Omental fat pad (tissue), 4 donors: Measurements from ENCODE around the gene DUSP2. TPM values are rescaled to one million over a fixed set of nuclear protein-coding genes. Genes with fewer than 3 reads are reported as not detected.

ENCODE experiments used
- ATAC-seq: fragments of 150-250 bp; one replicate; pipeline ENCODE4 v1.9.1; 2016; ENCODE audit warnings: mild to moderate bottlenecking, moderate library complexity; ENCODE audit not compliant: low FRiP score
- DNase-seq: peaks from one replicate; pipeline ENCODE4 v3.0.0-alpha.2; 2019; ENCODE audit warnings: low spot score
- total RNA-seq, 4 donors: library from RNA; depleted of rRNA; stranded (reverse); fragments of >200 nt; gene quantifications; one replicate each; pipeline ENCODE4 v1.1.0, GENCODE V29; 2016
- TF ChIP-seq, protein P1 (sequence below), 3 donors: fragments of 450-650 bp; IDR thresholded peaks; one replicate each; pipeline ENCODE4 v1.5.1; 2016 to 2017; ENCODE audit warnings: antibody characterized with exemption in 3 of 3, mild to moderate bottlenecking in 3 of 3, moderate library complexity in 2 of 3

Gene DUSP2
- total RNA-seq, 4 donors from 2014 or later, result 8.5 to 199 (median 18.8) TPM

DNA sequence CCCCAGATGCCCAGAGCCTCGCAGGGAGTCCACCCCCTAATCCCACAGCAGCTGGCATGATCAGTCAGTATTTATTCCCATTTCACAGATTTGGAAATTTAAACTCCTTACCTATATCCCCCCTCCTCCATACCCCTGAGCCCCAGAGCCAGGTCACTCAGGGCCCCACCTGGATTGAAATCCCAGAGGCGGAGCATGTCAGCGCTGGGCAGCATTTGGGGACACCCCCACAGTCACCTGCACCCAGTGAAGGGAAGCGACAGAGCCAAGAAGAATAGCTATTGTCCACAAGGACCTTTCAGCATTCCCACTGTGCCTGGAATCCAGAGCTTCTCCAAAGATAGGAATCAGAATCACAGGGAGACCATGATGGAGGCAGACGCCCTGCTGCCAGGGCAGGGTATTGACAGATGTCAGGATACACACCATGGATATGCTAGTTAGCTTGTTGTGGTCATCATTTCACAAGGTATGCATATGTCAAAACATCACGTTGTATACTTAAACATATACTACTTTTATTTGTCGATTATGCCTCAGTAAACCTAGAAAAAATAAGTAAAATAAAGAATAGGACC lies 6.0 kb downstream of the DUSP2 start:
- no peak for DNase-seq
- no peak for ATAC-seq
- TF ChIP-seq, protein P1, sequence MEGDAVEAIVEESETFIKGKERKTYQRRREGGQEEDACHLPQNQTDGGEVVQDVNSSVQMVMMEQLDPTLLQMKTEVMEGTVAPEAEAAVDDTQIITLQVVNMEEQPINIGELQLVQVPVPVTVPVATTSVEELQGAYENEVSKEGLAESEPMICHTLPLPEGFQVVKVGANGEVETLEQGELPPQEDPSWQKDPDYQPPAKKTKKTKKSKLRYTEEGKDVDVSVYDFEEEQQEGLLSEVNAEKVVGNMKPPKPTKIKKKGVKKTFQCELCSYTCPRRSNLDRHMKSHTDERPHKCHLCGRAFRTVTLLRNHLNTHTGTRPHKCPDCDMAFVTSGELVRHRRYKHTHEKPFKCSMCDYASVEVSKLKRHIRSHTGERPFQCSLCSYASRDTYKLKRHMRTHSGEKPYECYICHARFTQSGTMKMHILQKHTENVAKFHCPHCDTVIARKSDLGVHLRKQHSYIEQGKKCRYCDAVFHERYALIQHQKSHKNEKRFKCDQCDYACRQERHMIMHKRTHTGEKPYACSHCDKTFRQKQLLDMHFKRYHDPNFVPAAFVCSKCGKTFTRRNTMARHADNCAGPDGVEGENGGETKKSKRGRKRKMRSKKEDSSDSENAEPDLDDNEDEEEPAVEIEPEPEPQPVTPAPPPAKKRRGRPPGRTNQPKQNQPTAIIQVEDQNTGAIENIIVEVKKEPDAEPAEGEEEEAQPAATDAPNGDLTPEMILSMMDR (IDR thresholded peaks at IDR 0.05), result no peak

DNA sequence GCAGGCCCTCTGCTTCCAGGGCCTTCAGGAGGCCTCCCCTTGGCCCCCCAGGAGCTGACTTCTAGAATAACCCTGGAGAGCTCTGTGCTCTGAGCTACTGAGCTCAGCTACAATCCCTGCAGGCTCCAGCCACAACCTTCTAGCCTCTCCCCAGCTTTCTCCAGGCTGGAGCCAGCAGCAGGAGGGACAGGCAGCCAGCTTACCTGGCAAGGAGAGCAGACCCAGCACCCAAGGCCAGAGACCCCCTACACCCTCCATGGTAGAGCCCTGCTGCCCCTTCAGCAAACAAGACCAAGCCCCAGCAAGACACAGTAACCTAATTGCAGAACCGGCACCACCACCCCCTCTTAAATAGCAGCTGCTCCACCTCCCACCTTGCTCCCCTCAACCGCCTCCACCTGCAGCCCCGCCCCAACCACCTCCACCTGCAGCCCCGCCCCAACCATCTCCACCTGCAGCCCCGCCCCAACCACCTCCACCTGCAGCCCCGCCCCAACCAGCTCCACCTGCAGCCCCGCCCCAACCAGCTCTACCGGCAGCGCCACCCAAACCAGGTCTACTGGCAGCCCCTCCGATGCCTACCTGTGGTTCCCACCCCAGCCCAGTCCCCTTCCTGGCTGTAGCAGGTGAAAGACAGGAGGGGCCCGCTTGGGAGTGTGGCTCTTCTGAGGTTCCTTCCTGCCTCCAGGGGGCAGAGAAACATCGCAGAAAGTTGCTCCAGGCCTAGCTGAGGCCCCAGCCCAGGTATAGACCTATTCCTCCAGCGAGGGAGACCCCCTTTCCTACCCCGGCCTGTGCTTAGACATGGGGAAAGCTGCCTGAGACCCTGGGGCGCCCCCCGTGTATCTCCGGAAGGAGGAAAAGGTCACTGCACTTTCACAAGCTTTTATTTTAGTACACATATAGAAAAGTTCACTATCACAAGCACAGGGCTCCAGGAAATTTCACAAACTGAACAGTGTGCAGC lies 6.8 kb downstream of the DUSP2 start, which contains the start of gene ASTL:
Gene ASTL (minus strand): TSS at position 324 of the 967 bp plus-strand sequence. CDS start 66 bp downstream, at position 258.
- ATAC-seq (no peak), DNase-seq (no peak)
- TF ChIP-seq, protein P1 (IDR thresholded peaks at IDR 0.05), result no peak

DNA sequence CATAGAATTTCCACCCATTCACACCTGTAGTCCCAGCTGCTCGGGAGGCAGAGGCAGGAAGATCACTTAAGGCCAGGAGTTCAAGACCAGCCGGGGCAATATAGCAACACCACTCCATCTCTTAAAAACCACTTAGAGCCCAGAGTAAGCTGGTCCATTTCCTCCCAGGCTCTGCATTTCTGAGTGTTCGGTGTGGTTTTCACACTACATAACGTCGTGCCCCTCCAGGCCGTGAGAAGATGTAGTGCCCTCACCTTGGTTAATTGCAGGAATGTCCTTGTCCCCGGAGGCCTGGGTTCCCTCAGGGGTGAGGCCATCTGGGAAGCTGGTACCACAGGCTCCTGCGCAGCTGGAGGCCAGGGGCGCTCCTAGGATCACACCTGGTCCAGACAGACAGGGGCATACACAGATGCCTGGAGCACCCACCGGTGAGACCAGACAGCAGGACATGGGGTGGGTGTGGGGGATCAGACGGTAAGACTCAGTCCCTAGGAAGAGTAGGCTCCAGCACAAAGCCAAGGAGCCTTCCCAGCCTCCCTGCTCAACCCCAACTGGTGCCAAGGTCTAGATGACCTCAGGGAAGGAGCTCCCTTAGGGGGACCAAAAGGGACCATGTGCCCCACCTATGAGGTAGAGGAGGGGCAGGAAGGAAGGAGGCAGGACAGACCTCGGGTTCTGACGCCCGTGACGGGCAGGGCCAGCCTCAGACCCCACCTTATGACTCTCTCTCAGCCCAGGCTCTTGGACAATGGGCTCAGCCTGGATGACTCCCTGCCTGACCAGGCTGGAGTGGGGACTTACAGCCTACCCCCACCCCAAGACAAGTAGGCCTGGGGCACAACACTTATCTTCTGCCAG lies 7.7 kb downstream of the DUSP2 start:
- DNase-seq (no peak), ATAC-seq (no peak)
- TF ChIP-seq, protein P1 (IDR thresholded peaks at IDR 0.05), result no peak

DNA sequence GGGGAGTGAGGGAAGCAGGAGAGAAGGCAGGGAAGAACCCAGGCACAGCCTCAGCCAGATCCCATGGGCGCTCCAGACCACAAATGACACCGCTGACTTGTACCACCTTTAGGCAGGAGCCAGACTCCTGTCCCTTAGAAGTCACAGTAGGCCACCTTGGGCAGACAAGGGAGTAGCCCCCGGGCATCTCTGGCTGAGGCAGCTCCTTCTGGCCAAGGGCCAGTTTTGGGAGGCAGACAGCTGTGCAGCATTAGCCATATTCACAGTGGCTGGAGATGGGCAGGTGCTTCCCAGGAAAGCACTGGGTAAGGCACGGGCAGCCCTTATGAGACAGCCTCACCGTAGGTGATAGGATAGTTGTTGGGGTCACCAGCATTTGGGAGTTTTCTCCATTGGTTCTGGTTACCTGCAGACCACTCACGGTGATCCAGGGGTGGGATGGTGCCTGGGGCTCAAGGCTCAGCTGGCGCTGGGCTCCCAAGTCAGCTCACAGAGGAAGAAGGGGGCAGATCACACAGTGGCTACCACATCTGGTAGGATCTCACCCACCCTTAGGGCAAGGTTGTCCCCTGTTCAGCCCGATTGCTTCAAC lies 9.0 kb downstream of the DUSP2 start:
- TF ChIP-seq, protein P1 (IDR thresholded peaks at IDR 0.05), result no peak

DNA sequence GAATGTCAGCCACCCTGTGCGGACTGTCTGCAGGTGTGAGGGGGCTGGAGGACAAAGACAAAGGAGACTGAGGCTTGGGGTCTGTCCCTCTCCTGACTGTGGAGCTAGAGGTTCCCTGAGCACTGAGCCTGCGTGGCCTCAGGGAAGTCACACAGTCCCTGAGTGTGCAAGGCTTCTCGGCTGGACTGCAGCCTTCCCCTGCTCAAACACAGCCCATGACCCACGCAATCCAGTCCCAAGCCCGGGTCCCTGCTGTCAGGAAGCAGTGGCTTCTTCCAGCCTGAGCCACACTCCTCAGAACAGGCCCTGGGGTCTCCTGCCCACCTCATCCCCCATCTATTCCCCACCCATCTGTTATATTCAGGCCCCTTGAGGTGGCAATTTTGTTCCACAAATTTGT lies 9.6 kb downstream of the DUSP2 start:
- TF ChIP-seq, protein P1 (IDR thresholded peaks at IDR 0.05), result no peak
- DNase-seq (no peak), ATAC-seq (no peak)

More for the DNA sequence above, 9.0 kb downstream of the DUSP2 start:
- DNase-seq (no peak), ATAC-seq (no peak)

DNA sequence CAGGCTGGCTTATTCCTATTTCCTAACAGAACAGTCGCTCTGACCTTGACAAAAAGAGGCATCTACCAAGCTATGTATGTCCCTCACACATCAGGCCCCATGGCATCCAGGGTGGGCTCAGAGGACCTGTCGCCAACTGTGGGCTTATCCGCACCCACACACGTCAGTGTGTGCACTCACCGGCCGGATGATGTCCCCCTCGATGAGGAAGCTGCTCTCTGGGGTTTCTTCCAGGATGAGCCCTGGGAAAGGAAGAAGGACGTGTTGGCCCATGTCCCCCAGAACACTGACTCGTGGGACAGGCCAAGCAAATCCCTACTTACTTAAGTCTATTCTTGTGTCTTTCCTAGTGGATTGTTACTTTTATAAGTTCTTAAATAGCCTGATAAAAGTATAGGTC lies 10.1 kb downstream of the DUSP2 start:
- DNase-seq (no peak), ATAC-seq (no peak)
- TF ChIP-seq, protein P1 (IDR thresholded peaks at IDR 0.05), result no peak
